Measurements from ENCODE around the gene CGN.

Gene CGN

GRCh38 chr1:151549199-151549598 lies 38.0 kb downstream of the CGN start:
- peak overlapping the region; percentile 65 for H3K27ac ChIP-seq
- TF ChIP-seq ZFX (IDR thresholded peaks at IDR 0.05) = no peak
- no peak for TF ChIP-seq CTCF (conservative IDR thresholded peaks at IDR 0.05)

GRCh38 chr1:151553659-151554058 lies 42.5 kb downstream of the CGN start:
- H3K27ac ChIP-seq = no peak overlapping the region
- TF ChIP-seq CTCF (conservative IDR thresholded peaks at IDR 0.05) (no peak), ZFX (IDR thresholded peaks at IDR 0.05) (no peak)

- TF ChIP-seq CTCF (conservative IDR thresholded peaks at IDR 0.05) (no peak), ZFX (IDR thresholded peaks at IDR 0.05) (no peak)
- no peak overlapping the region for H3K27ac ChIP-seq
Measured at GRCh38 chr1:151556052-151556451, 44.9 kb downstream of the CGN start.

GRCh38 chr1:151562661-151563060 lies 51.5 kb downstream of the CGN start:
- no peak for TF ChIP-seq ZFX (IDR thresholded peaks at IDR 0.05)
- no peak for TF ChIP-seq CTCF (conservative IDR thresholded peaks at IDR 0.05)
- H3K27ac ChIP-seq = no peak overlapping the region

GRCh38 chr1:151563376-151563775 lies 52.2 kb downstream of the CGN start:
- no peak for TF ChIP-seq ZFX (IDR thresholded peaks at IDR 0.05)

GRCh38 chr1:151565502-151566189 lies 54.5 kb downstream of the CGN start:
- no peak for TF ChIP-seq CTCF (conservative IDR thresholded peaks at IDR 0.05)
- no peak for TF ChIP-seq ZFX (IDR thresholded peaks at IDR 0.05)
- no peak overlapping the region for H3K27ac ChIP-seq

More at GRCh38 chr1:151563376-151563775, 52.2 kb downstream of the CGN start:
- H3K27ac ChIP-seq = no peak overlapping the region

GRCh38 chr1:151568626-151569088 lies 57.5 kb downstream of the CGN start:
- no peak overlapping the region for H3K27ac ChIP-seq

More at GRCh38 chr1:151568626-151569088, 57.5 kb downstream of the CGN start:
- TF ChIP-seq CTCF (conservative IDR thresholded peaks at IDR 0.05) = no peak
- no peak for TF ChIP-seq ZFX (IDR thresholded peaks at IDR 0.05)
